NCI-H2107 treated with DMSO at 0.1 percent for 48 hours (cell line): ENCODE measurements around the gene LRRC40.
"Not testable (repeated sequence)": the region's sequence is repeated elsewhere in the genome, so short reads cannot be mapped to it uniquely, and the experiment has no call there.

Experiments used
- DNase-seq: peaks from one replicate; lab custom pipeline; 2025; ENCODE audit not compliant: unreplicated experiment; lab: John Stamatoyannopoulos, UW

Gene LRRC40

DNA sequence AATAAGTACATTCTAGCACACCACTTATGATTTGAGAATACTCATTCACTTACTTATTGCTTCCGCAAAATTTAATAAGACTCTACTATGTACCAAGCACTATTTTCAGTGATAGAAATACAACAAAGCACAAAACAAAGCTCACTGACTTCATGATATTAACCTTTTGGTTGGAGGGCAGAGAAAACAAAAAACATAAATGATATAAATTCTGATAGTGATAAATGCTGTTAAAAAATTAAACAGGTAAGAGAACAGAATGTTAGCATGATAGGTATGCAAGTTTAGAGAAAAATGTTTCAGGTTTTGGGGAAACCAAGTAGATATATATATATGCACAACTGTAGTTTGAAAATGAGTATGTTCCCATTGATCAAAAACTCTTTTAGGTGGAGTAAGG, 1.2 kb downstream of the LRRC40 start:
- no peak for DNase-seq

DNA sequence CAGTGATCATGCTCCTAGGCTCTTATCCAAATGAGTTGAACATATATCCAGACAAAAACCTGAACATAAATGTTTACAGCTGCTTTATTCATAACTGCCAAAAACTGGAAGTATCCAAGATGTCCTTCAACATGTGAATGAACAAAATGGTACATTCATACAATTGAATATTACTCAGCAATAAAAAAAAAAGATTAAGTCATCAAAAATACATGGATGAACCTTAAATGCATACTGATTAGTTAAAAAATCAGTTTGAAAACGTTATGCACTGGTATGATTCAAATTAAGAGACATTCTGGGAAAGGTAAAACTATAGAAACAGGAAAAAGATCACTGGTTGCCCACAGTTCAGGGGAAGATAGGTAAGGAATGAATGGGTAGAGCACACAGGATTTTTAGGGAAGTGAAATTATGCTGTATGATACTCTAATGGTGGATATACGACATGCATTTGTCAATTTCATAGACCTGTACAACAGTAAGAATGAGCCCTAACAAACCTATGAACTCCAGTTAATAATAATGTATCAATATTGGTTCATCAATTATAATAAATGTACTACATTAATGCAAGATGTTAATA, 3.1 kb downstream of the LRRC40 start:
- no peak for DNase-seq

DNA sequence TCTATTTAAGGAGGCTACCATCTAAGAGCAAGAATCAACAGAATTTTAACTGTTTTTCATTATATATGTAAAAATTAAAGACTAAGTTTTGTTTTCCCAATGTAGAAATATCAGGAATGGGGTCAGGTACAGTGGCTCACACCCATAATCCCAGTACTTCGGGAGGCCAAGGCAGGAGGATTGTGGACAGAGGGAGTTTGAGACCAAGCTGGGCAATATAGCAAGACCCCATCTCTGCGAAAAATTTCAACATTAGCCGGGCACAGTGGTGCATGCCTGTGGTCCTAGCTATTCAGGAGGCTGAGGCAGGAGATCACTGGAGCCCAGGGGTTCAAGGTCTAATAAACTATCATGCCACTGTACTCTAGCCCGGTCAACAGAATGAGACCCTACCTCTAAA, 5.3 kb downstream of the LRRC40 start:
- DNase-seq: no peak

DNA sequence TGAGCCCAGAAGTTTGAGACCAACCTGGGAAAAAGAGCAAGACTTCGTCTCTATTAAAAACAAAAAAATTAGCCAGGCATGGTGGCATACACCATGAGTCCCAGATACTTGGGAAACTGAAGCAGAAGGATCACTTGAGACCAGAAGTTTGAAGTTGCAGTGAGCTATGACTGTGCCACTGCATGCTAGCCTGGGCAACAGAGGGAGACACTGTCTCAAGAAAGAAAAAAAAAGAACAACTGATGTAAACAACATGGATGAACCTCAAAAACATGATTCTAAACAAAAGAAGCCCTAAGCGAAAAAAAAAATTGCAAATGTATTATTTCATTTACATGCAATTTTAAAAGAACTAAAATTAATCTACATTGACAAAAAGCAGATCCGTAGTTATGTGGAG, 9.0 kb downstream of the LRRC40 start:
- no peak for DNase-seq

DNA sequence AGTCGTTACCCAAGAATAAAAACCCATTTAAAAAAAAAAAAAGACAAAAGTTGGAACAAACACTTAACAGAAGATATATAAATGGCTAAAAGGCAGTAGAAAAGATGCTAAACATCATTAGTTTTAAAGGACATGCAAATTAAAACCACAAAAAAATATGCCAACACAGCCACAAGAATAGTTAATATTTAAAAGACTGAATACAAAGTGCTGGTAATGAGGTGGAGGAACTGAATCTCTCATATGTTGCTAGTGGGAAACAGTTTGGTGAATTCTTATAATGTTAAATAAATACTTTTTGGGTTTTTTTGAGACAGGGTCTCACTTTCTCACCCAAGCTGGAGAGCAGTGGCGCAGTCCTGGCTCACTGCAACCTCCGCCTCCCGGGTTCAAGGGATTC, 10.0 kb downstream of the LRRC40 start:
- no peak for DNase-seq

DNA sequence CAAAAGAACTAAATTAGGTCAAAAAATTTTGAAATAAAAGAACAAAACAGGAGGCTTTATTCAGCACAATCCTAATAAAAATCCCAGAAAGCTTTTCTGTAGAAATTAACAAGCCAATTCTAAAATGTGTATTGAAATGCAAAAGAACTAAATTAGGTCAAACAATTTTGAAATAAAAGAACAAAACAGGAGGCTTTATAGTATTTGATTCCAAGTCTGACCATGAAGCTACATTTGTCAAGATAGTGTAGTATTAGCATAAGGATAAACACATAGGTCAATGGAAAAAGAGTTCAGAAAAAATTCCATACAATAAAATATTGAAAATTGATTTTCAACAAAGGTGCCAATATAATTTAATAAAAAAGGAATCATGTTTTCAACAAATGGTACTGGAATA, 10.8 kb downstream of the LRRC40 start:
- DNase-seq: no peak

DNA sequence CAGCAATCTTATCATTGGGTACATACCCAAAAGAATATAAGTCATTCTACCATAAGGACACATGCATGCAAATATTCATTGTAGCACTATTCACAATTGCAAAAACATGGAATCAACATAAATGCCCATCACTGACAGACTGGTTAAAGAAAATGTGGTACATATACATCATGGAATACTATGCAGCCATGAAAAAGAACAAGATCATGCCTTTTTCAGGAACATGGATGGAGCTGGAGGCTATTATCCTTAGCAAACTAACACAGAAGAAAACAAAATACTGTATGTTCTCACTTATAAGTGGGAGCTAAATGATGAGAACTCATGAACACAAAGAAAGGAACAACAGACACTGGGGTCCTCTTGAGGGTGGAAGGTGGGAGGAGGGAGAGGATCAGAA, 12.9 kb downstream of the LRRC40 start:
- DNase-seq: not testable (repeated sequence)

DNA sequence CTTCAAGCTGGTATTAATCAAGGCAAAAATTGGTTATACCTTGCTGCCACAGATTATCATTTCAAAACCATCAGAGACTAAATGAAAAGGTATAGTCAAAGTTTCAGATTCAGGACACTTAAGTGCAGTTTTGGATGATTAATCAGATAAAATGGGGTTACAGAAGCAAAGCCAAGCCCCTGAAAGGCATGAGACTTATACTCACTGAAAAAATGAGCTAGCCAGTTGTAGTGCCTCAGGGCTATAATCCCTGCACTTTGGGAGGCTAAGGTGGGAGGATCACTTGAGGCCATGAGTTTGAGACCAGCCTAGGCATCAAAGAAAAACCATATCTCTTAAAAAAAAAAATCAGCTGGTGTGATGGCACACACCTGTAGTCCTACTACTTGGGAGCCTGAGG, 15.2 kb downstream of the LRRC40 start:
- no peak for DNase-seq

DNA sequence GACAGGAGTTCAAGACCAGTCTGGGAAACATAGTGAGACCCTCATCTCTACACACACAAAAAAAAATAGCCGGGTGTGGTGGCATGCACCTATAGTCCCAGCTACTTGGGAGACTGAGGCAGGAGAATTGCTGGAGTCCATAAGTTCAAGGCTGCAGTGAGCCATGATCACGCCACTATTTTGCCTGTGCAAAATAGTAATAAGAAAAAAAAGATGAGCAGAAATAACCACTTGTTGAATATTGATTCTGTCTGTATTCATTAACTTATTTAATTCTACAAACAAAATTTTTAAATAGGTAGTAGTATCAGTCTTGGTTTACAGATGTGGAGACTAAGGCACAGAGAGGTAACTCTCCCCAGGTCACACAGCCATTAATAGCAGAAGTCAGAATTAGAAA, 16.9 kb downstream of the LRRC40 start:
- no peak for DNase-seq

DNA sequence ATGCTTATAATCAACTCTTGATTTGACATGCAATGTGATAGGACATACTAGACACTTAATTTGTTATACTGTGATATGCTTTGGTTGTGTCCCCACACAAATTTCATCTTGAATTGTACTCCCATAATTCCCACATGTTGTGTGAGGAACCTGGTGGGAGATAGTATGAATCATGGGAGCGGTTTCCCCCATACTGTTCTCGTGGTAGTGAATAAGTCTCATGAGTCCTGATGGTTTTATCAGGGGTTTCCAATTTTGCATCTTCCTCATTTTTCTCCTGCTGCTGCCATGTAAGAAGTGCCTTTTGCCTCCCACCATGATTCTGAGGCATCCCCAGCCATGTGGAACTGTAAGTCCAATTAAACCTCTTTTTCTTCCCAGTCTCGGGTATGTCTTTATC, 20.2 kb downstream of the LRRC40 start:
- not testable (repeated sequence) for DNase-seq

DNA sequence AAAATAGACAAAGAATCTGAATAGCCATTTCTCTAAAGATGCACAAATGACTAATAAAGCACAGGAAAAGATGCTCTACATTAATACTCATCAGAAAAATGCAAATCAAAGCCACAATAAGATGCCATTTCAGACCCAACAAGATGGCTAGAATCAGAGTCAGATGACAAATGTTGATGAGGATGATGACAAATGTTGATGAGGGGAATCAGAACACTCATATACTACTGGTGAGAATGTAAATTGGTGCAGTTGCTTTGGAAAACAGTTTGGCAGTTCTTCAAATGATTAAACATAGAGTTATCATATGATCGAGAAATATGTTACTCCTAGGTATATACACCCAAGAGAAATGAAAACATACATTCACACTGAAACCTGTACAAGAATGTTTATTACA, 33.9 kb downstream of the LRRC40 start:
- no peak for DNase-seq

DNA sequence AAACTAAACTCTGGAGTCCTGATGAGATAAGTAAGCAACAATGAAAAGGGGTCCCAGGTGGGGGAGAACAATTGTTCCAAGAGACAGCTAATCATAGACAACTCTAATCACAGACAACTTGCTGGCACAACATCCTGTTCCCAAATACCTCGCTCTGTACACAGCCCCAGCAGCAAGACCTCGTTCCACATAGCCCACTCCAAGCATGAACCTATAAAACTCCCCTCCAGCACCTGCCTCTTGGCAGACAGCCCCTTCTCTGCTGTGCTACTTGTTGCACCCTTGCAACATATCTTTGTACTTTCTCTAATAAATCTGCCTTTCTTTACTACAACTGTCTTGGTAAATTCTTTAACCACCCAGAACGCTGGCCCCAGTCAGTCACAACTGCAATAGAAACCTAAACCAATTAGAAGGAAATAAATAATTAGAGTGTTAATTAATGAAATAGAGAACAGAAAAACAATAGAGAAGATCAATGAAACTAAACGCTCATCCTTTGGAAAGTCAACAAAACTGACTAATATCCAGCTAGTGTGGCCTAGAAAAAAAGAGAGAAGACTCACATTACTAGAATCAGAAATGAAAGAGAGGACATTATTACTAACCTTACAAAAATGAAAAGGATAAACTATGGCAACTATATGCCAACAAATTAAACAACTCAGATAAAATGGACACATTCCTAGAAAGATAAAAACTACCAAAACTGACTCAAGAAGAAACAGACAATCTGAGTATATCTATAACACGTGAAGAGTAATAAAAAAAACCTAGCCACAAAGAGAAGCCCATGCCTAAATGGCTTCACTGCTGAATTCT, 36.1 kb downstream of the LRRC40 start:
- DNase-seq: no peak

DNA sequence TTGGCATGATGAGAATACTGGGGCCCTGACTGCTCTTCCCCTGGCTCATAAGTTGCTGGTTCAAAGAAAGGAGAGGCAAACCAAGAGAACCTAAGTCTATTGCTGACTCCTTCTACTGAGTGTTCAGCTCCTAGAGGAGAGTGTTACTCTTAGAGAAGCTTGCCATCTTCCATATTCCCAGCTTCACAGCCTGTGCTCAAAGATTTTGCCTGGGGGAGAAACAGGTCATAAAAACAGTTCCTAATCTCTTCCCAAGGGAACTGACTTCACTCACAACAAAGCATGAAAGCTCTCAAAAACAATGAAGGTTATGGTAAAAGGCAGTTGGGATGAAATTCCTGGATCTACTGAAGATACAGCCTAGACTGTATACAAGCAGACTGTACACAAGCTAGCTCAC, 37.1 kb downstream of the LRRC40 start:
- DNase-seq: no peak

DNA sequence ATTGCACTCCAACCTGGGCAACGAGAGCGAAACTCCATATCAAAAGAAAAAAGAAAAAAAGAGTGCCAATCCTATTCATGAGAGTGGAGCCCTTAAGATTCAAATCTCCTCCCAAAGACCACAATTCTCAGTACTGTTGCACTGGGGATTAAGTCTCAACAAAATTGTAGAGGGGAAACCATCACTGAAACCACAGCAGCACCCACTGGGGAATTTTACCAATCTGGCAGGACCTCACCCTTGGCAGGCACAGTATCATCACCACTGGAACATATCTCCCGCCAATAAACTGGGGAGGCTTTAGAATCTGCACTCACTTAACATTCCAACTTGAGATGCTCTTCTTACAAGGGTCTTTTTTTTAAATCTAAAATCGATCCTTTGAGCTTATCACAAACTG, 41.0 kb downstream of the LRRC40 start:
- no peak for DNase-seq

DNA sequence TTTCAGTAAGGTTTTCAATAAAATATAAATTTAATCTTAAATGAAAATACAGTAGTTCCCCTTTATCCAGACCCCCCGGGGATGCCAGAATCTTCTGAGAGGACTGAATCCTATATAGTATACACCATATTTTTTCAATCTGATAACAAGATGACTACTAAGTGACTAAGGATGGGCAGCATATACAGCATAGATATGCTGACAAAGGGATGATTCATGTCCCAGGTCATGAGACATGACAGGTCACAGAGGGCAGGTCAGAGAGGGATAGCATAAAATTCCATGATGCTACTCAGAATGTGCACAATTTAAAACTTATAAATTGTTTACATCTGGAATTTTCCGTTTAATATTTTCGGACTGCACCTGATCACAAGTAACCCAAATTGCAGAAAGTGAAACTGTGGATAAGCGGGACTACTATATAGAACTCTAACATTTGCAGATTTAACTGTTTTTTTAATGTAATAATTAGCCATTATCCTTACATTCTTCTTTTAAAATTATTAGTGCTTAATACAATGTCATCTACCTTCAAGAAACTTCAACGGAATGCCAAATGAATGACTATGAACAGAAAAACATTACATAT, 48.8 kb downstream of the LRRC40 start:
- no peak for DNase-seq

DNA sequence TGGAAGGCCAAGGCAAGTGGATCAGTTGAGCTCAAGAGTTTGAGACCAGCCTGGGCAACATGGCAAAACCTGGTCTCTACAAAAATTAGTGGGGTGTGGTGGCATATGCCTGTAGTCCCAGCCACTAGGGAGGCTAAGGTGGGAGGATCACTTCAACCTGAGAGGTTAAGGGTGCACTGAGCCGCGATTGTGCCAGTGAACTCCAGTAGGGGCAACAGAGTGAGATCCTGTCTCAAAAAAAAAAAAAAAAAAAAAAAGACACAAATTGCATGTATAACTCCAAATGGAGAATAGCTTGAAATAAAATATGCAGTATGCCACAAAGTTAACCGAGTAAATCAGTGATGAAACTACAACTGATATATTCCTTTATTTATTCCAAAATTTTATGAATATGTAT, 51.6 kb downstream of the LRRC40 start:
- DNase-seq: no peak

DNA sequence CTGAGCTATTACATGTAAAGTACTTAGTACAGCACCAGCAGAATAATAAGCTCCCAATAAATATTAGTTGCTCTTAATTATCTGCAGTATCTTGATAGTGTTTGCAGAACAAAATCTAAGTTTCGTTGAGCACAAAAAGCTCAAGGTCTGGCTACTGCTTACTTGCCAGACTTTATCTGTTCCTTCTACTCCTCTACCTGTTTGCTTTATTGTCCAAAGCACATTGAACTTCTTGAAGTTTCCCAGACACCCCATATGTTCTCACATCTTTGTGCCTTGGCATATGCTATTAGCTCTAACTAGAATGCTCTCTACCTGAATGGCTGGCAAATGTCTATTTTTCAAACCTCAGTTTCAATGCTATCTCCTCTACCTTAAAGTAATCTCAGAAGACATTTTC, 54.9 kb downstream of the LRRC40 start:
- no peak for DNase-seq

DNA sequence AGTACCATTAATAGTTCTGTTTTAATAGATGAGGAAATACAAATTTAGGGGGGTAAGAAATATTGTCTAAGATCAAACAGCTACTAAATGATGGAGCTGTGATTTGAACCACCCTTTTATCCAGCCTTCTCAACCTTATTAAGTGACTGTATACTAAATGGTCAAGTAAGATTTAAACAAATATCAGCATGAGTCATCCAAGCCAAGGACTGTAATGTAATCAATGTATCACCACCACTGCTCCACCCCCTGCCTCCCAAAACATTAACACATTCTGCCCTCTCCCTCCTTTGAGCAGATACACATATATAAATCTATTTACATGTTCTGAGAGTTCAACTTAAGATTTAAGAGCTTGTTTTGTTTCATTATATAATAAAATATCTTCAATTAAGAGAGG, 58.9 kb downstream of the LRRC40 start:
- DNase-seq: no peak

DNA sequence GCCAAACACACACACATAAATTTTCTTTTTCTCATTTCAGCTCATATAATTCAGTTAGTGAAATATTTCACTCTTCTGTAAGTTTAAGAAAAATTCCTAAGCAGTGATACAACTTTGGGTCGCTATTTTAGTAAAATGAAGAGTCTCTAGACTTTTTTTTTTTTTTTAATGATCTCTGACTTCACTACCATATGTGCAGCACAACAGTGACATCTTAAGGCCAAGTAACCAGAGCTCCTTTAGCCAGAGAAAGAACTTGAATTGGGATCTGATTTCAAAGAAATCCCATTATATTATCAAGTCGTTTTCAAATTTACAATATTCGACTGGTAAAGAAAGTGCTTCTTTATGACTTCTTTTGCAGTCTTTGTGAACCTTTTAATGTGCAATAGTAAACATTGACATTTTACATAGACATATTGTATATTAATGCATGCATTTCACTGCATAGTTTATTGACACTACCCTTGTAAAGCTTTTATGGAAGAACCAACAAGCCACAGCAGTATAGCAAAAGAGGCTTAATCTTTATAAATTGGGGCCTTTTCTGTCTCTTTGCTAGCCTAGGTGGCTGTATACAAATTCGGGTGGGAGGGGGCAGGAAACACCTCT, 62.2 kb downstream of the LRRC40 start:
- no peak for DNase-seq

DNA sequence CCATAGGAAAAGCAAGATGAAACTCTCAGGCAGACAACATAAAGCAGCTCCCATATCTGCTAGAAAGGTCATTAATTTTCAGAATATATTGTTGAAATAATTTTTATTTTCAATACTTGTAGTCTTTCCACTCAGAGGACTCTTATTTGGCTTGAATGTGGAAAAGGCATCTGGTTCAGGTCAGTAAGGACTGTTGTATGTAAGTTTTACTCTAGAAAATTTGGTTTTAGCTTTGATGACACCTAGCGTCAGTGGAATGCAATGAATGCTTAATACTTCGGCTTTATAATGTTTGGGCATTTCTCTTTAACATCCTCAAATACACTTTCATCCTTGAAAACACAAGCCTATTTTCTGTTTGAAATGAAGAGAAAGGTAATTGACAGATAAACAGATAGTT, 63.3 kb downstream of the LRRC40 start:
- DNase-seq: no peak

DNA sequence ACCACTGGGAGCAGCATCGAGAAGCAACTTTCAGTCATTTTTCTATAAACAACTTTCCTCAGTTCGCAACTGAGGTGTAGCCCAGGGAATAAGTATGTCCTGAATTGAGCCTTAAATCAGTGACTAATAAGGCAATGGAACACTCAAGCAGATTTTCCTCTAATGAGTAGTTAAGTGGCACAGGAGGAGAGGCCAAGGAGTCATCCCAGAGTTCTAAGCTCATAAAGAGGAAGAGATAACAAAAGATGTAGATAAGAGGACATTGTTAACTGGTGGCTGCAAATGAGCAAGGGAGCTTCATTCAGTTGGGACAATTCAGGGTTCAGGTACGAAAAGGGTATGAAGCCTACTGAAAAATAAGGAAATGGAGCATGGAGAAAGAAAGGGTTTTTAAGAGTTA, 64.5 kb downstream of the LRRC40 start:
- DNase-seq: no peak

DNA sequence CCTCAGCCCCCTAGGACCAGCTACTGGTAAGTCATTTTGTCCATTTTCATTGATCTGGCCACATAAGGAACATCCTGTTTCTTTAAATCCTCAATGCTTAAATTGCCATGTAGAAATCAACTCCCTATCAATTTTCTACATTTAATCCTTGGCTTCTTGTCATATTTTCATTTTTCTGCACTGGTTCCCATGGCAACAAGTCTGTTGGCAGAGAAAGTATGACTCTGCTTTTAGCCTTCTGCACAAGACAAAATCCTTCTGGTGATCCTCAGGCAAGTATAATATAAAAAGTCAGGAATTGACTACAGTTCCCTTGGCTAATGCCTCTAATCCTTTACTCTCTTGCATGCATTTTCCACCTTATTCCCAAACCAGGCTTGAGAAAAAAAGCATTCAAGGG, 65.0 kb downstream of the LRRC40 start:
- DNase-seq: no peak
